Measurements from ENCODE around the gene CLCA2.
"Not testable (repeated sequence)": the region's sequence is repeated elsewhere in the genome, so short reads cannot be mapped to it uniquely, and the experiment has no call there.

CLCA2 gene

GRCh38 chr1:86481966-86482365 is 58.0 kb downstream of the CLCA2 start:
- Mint-ChIP-seq H3K4me1 (no peaks in the 10 kb centered on the region), H3K27me3 (peaks cover 2% of the 10 kb centered on the region), H3K4me3 (no peak overlapping the region), H3K27ac (no peak overlapping the region), H3K36me3 (no peaks in the 10 kb centered on the region), H3K9me3 (no peaks in the 10 kb centered on the region)

GRCh38 chr1:86487131-86487810 is 63.3 kb downstream of the CLCA2 start:
- Mint-ChIP-seq H3K27me3 (peaks cover 2% of the 10 kb centered on the region), H3K4me1 (no peaks in the 10 kb centered on the region), H3K9me3 (no peaks in the 10 kb centered on the region), H3K4me3 (no peak overlapping the region), H3K36me3 (no peaks in the 10 kb centered on the region), H3K27ac (no peak overlapping the region)

DNA sequence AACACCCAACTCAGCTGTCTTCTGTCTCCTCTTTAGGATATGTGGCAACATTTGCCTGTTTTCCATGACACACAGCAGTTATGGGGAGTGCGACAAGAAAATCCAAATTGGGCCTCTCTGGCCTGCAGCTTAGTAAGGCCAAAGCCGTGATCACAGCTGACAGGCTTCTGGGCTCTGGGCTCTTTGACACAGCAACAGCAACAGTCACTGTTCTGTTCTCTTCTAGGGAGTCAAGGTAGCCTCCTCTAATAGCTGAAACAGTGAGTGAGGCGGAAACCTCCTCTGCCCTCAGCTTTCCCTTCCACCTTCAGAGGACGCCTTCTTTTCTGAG is 63.8 kb downstream of the CLCA2 start:
- Mint-ChIP-seq H3K4me1 (no peaks in the 10 kb centered on the region), H3K27me3 (peaks cover 2% of the 10 kb centered on the region), H3K9me3 (no peaks in the 10 kb centered on the region), H3K4me3 (no peak overlapping the region), H3K36me3 (no peaks in the 10 kb centered on the region), H3K27ac (no peak overlapping the region)

GRCh38 chr1:86489242-86489878 is 65.4 kb downstream of the CLCA2 start:
- no peaks in the 10 kb centered on the region for H3K9me3 Mint-ChIP-seq
- H3K27me3 Mint-ChIP-seq = peaks cover 2% of the 10 kb centered on the region

DNA sequence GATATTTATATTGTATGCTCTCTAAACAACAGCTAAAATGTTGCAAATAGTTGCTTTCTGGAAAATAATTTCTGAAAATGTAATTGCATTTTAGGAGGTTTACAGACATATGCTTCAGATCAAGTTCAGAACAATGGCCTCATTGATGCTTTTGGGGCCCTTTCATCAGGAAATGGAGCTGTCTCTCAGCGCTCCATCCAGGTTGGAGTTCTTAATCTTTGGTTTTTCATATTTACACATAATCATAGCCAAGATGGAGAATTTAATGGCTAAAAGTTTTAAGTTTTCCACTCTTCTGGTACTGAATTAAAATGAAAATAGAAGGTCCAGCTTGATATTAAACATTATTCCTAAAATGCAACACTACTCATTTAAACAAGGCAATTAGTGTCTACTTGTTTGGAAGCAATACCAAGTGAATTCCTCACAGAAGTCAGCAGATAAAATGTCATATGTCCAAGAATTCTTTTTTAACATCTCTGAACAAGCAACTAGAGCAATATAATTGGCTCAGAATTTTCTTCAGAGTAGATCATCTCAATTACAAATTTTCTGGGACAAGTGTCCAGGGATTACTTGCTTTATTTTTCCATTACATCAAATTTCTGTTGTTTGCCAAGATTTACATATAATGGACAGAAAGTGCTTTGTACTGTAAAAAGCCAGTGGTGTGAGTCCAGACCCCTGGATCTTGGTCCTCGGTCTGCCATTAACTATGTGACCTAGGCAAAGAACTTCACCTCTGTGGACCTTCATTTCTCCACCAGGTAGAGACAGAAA is 67.4 kb downstream of the CLCA2 start:
- Mint-ChIP-seq H3K4me1 (no peaks in the 10 kb centered on the region), H3K27me3 (peaks cover 2% of the 10 kb centered on the region), H3K4me3 (no peak overlapping the region), H3K9me3 (no peaks in the 10 kb centered on the region), H3K36me3 (no peaks in the 10 kb centered on the region), H3K27ac (no peak overlapping the region)

More at GRCh38 chr1:86489242-86489878, 65.4 kb downstream of the CLCA2 start:
- no peak overlapping the region for H3K4me3 Mint-ChIP-seq
- H3K27ac Mint-ChIP-seq = no peak overlapping the region
- H3K36me3 Mint-ChIP-seq = no peaks in the 10 kb centered on the region
- H3K4me1 Mint-ChIP-seq = no peaks in the 10 kb centered on the region

GRCh38 chr1:86498281-86498680 is 74.3 kb downstream of the CLCA2 start:
- Mint-ChIP-seq H3K4me1 (peaks cover 11% of the 10 kb centered on the region), H3K27me3 (peaks cover 1% of the 10 kb centered on the region), H3K4me3 (no peak overlapping the region), H3K9me3 (no peaks in the 10 kb centered on the region), H3K36me3 (no peaks in the 10 kb centered on the region), H3K27ac (no peak overlapping the region)

DNA sequence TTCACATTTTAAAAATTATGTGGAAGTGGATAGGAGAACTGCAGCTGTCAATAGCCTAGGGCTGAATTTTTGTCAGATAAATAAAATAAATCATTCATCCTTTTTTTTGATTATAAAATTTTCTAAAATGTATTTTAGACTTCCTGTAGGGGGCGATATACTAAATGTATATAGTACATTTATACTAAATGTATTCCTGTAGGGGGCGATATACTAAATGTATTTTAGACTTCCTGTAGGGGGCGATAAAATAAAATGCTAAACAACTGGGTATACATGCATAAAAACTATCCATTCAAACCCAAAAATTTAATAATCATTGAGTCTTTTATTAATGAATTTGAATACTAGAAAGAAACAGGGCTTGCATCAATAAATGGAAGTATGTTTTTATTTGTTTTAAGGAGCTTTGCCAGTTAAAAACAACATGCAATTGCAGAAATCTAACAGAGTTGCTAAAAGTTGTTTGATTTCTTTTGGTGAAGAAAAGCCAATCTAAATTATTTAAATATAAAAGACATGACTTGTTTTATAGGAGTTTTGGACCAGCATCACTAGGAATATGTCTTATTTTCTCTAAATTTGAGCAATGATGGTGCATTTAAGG is 76.1 kb downstream of the CLCA2 start:
- no peak overlapping the region for H3K4me3 Mint-ChIP-seq
- H3K27ac Mint-ChIP-seq = no peak overlapping the region
- peaks cover 1% of the 10 kb centered on the region for H3K27me3 Mint-ChIP-seq
- no peaks in the 10 kb centered on the region for H3K36me3 Mint-ChIP-seq
- H3K4me1 Mint-ChIP-seq = peaks cover 11% of the 10 kb centered on the region
- no peaks in the 10 kb centered on the region for H3K9me3 Mint-ChIP-seq

GRCh38 chr1:86500714-86501113 is 76.7 kb downstream of the CLCA2 start:
- H3K27me3 Mint-ChIP-seq = peaks cover 1% of the 10 kb centered on the region
- no peaks in the 10 kb centered on the region for H3K36me3 Mint-ChIP-seq
- no peak overlapping the region for H3K27ac Mint-ChIP-seq

DNA sequence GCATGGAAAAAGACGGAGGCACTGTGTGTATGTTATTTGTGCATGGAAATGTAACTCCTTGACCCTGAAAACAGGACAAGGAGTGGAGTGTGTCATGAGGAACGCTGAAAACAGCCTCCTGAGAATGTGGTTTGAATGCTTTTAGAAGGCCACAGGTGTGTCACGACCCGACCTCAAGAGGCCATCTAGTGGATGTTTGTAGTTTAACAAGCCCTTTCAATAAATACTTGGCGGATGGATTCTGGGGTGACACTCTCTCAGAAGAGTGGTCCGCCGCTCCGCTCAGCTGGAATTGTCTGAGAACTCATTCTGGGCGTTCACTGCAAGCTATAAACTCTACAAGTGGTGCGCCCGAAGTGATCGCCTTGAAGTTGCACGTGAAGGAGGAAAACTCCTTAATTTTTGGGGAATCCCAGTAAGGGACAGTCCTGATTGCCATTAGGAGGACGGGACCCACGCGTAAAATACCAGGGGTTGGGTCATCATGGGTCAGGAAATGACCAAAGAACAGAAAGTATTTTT is 78.2 kb downstream of the CLCA2 start:
- peak overlapping the region; percentile 91 for H3K4me3 Mint-ChIP-seq
- peaks cover 11% of the 10 kb centered on the region for H3K4me1 Mint-ChIP-seq
- not testable (repeated sequence) for H3K36me3 Mint-ChIP-seq, H3K27me3 Mint-ChIP-seq, H3K27ac Mint-ChIP-seq, H3K9me3 Mint-ChIP-seq

More at GRCh38 chr1:86500714-86501113, 76.7 kb downstream of the CLCA2 start:
- Mint-ChIP-seq H3K4me1 (peaks cover 11% of the 10 kb centered on the region), H3K9me3 (no peaks in the 10 kb centered on the region), H3K4me3 (no peak overlapping the region)

DNA sequence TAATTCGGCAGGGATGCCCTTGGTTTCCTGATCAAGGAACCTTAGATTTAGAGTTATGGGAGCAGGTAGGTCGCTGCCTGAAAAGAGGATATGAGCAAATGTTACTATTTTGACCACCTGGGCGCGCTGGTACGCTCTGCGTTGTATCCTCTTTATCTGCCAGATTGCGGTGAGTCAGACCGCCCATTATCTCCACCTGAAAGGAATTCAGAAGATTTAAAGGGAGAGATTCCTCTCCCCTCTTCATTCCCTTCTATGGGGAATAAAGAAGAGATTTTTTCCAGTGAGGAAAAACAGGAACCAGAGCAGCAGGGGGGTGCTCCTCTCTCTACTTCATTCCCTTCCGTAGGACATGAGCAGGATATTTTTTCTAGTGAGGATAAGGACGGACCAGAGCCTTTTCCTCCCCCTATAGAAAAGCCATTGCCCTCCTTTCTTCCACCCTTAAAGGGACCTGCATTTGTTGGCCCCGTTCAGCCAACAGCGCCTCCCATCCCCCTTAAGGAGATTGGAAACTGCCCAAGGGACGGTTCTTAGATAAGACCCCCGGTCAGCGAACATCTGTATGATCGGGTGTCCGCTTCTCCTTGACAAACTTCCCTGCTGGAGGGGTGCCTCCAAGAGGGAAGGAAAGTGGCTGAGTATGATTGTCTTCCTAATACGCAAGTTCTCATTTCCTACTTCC is 78.9 kb downstream of the CLCA2 start:
- H3K27me3 Mint-ChIP-seq = no peaks in the 10 kb centered on the region
- H3K4me3 Mint-ChIP-seq = peak overlapping the region; percentile 91
- peaks cover 11% of the 10 kb centered on the region for H3K4me1 Mint-ChIP-seq
- H3K36me3 Mint-ChIP-seq = no peaks in the 10 kb centered on the region
- H3K27ac Mint-ChIP-seq = no peak overlapping the region
- H3K9me3 Mint-ChIP-seq = no peaks in the 10 kb centered on the region

GRCh38 chr1:86503406-86504136 is 79.6 kb downstream of the CLCA2 start:
- Mint-ChIP-seq H3K27me3 (no peaks in the 10 kb centered on the region), H3K4me1 (peaks cover 11% of the 10 kb centered on the region), H3K4me3 (peak overlapping the region; percentile 57), H3K9me3 (no peaks in the 10 kb centered on the region), H3K36me3 (no peaks in the 10 kb centered on the region), H3K27ac (no peak overlapping the region)

DNA sequence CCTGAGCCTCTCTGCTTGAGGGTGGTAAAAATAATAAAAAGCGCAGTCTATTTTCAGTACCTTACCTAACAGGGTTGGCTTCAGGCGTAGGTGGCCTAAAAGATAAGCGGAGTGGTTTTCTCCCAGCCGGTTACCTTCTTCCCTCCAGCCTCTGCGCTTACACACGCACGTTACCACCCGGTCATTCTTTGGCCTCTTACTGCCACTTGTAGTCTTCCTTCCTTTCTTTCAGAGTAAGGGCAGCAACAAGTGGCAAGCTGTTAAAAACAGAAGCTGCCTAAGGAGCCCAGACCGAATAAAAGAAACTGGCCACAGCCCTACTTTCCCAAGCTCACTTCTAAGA is 80.1 kb downstream of the CLCA2 start:
- Mint-ChIP-seq H3K4me3 (no peak overlapping the region), H3K27ac (no peak overlapping the region), H3K27me3 (no peaks in the 10 kb centered on the region), H3K9me3 (no peaks in the 10 kb centered on the region), H3K4me1 (peaks cover 11% of the 10 kb centered on the region), H3K36me3 (no peaks in the 10 kb centered on the region)

DNA sequence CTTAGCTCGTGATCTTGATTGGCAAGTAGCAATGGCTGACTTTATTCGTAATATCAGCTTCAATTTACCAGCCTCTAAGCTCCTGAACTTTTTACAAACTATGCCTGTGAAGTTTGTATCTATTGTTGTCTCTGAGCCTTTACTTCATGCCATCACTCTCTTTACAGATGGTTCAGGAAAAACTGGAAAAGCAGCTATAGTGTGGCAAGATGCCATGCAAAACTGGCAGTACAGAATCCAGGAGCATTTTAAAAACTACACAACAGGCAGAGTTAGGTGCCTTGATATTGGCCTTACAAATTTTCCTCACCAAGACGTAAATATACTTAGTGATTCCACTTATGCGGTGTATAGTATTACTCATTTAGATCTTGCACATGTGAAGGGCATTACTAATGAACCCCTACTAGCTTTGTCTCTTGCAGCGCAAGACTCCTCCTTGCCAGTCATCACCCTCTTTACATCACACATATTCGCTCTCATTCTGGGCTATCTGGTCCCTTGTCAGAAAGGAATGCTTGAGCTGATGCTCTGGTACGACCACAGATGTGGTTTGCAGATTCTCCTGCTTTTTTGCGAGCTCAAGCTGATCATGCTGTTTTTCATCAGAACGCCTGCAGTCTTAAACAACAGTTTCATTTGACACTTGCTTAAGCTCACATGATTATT is 81.1 kb downstream of the CLCA2 start:
- H3K4me3 Mint-ChIP-seq = no peak overlapping the region
- no peaks in the 10 kb centered on the region for H3K27me3 Mint-ChIP-seq
- H3K9me3 Mint-ChIP-seq = no peaks in the 10 kb centered on the region
- no peak overlapping the region for H3K27ac Mint-ChIP-seq
- H3K4me1 Mint-ChIP-seq = peaks cover 11% of the 10 kb centered on the region
- H3K36me3 Mint-ChIP-seq = no peaks in the 10 kb centered on the region

DNA sequence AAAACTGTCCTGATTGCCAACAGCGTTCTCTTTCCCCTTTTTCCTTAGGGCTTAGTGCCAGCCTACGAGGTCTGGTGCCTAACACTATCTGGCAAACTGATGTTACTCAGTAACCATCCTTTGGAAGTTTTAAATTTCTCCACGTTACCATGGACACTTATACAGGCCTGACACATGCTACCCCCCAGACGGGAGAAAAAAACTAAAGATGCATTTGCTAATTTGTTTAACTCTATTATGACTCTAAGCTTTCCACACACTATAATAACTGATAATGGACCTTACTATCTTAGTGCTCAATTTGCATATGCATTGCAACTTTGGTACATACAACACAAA is 81.6 kb downstream of the CLCA2 start:
- Mint-ChIP-seq H3K36me3 (no peaks in the 10 kb centered on the region), H3K4me1 (peaks cover 11% of the 10 kb centered on the region), H3K27ac (no peak overlapping the region), H3K4me3 (no peak overlapping the region), H3K27me3 (no peaks in the 10 kb centered on the region), H3K9me3 (no peaks in the 10 kb centered on the region)

Data from activated naive CD4-positive, alpha-beta T cell treated with anti-CD3 and anti-CD28 coated beads, Interleukin-2, amount 50 U/mL, for 24 hours (primary cell).